GM18861 (cell line): ENCODE data around the gene ALS2.

Experiments
- ATAC-seq: cut with Tn5 transposase; IDR thresholded peaks from one replicate; pipeline ENCODE4 v1.9.1; 2021; ENCODE audit not compliant: unreplicated experiment

The ALS2 gene

GRCh38 chr2:201758234-201758633, 22.5 kb downstream of the ALS2 start:
- ATAC-seq = no peak

GRCh38 chr2:201754717-201755415, 25.9 kb downstream of the ALS2 start:
- no peak for ATAC-seq

GRCh38 chr2:201751566-201751965, 29.2 kb downstream of the ALS2 start:
- ATAC-seq = no peak

GRCh38 chr2:201746551-201746950, 34.2 kb downstream of the ALS2 start:
- no peak for ATAC-seq

DNA sequence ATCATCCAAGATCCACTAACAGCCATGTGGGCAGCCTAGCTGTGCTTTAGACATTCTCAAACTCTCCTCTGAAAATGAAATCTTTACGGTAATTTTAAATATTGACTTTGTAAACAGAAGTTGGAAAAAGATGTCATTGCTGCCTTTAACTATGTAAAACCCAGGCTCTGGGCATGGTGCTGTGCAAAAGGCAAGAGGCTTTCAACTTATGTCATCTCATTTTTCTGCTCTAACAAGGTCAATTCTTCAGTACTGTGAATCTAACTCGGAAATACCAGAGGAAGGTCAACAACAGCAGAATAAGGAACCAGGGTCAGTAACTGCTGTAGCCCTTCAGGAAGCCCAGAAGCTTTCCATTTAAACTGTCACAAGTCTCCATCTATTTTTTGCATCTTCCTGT, 45.2 kb downstream of the ALS2 start:
- no peak for ATAC-seq

GRCh38 chr2:201734111-201734510, 46.6 kb downstream of the ALS2 start:
- ATAC-seq = no peak

DNA sequence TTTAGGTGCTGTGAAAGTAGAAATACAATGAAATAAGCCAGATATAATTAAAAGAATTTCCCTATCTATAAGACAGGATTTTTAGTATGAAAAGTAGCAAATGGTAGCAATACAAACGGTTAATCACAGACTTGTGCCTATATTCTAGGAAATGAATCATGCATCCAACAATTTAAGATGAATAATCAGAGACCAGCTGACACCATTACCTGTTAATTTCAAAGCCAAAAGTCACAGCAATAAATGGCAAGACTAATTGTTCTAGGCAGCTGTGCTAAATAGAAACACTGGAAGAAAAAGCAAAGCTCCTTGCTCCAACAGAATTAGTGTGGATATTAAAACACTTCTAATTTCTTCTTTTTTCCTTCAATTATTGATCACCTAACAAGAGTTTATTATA, 47.2 kb downstream of the ALS2 start:
- no peak for ATAC-seq

DNA sequence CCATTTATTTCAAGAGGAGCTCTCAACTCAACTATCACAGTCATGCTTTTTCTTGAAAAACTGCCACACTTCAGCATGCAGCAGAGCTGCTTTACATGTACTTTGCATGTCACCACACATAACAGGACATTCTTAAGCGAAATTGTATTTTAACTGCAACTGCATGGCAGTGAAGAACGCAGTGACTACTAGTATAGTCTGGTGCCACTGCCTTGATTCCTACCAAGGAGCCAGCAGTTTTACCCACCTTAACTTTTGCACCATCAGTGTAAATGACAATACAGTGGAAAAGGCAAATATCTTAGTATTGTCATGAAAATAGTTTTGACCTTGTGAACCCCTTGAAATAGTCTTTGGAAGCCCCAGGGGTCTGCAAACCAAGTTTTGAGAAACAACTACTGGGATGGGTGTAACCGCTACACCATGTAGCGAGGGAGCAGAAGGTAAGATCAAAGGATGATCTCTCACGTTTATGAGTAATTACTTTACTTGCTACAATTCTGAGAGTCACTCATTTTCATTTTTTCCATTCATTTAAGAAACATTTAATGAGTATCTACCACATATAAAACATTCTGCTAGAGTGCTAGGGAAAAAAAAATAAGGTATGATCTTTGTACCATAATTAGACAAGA, 50.0 kb downstream of the ALS2 start:
- ATAC-seq = no peak

GRCh38 chr2:201715459-201715858, 65.3 kb downstream of the ALS2 start:
- no peak for ATAC-seq

- no peak for ATAC-seq
These were observed 68.0 kb downstream of the ALS2 start for GRCh38 chr2:201712726-201713125.

GRCh38 chr2:201709747-201710146, 71.0 kb downstream of the ALS2 start:
- no peak for ATAC-seq

DNA sequence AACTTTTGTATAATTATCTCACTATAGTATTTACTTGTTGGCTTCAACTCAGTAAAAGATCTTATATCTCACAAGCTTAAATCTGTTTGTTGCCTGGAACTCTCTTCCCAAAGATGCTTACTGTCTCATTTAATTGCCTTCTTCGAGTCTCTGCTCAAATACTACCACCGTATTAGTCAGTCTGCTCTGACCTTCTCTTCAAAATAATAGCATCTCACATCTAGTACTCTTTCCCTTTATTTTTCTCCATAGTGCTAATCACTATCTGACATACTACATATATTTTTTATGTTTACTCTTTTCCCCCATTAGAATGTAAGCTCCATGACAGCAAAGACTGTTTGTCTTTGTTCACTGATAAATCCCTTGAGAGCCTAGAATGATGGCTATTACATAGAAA, 71.7 kb downstream of the ALS2 start:
- no peak for ATAC-seq

DNA sequence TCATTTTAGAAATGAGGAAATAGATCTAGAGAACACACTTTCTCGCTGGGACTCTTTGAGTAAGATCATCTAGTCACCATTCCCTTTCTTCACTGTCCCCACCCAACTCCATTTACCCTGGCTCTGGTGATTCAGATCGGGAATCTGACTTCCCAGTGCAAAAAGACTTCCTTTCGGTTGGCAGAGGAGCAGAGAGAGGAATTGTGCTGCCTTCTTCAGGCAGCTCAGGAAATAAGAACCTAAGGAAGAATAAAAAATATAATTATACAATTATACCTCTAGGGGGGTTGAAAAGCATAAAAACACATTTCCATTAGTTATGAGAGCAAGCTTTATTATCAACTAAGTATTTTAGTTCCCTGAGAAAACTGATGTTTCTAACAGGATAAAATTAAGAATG, 73.0 kb downstream of the ALS2 start:
- no peak for ATAC-seq

GRCh38 chr2:201707142-201707541, 73.6 kb downstream of the ALS2 start:
- ATAC-seq = no peak

- ATAC-seq = no peak
These were observed 76.2 kb downstream of the ALS2 start for GRCh38 chr2:201704536-201704935.

GRCh38 chr2:201701646-201702045, 79.1 kb downstream of the ALS2 start:
- ATAC-seq = no peak

DNA sequence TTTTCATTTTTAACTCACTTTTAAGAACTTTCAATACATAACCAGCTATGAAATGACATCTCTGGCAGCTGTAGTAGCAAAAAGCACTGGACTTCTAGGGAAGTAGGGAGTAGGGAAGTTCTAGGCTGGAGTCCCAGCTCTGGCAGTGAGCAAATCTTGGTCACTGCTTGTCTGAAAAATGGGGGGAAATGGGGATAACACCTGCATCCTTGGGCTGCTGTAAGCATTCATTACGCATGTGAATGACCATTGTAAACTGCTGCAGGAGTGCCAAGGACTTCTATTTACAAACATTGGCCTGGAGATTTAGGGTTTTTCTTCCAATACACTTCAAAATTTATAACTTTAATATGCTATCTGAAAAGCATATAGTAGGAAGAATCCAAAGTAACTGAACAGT, 81.3 kb downstream of the ALS2 start:
- ATAC-seq = no peak

- ATAC-seq = no peak
These were observed 82.0 kb downstream of the ALS2 start, which contains the start of gene MPP4 for GRCh38 chr2:201698588-201699226. Gene MPP4, minus strand, starts transcription at chr2:201698644. Its CDS starts 4,690 bp downstream, at chr2:201693954.

DNA sequence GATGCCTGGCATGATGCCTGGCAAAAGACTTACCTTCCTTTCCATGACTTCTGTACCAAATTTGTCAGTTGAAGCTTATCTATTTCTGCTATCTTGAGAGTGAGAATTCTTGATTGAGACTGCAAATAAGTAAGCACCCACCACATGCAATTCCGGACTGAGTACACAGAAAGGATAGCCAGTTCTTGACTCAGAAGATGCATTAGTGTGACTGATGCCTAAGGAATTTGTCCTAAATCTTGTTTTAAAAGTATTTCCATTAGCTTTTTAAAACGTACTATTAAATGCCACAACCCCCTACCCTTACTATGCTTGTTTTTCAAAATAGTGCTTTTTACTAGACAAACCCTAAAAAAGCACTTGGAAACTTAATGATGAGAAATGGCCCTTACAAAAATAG, 82.8 kb downstream of the ALS2 start:
- no peak for ATAC-seq

- ATAC-seq = no peak
These were observed 84.5 kb downstream of the ALS2 start for GRCh38 chr2:201696151-201696659.

- ATAC-seq = no peak
These were observed 95.6 kb downstream of the ALS2 start for GRCh38 chr2:201685156-201685555.

GRCh38 chr2:201680743-201681142, 100.0 kb downstream of the ALS2 start:
- ATAC-seq = no peak
